Nephron progenitor cell (in vitro differentiated cells): ENCODE measurements around the gene PPL.
"Not testable (repeated sequence)": the region's sequence is repeated elsewhere in the genome, so short reads cannot be mapped to it uniquely, and the experiment has no call there.

Experiments
- DNase-seq: peaks from one replicate; pipeline ENCODE4 v3.0.0; 2021
- H3K27ac Mint-ChIP-seq: 2 replicates; pipeline ENCODE4 v1.8.0; 2021; ENCODE audit warnings: mild to moderate bottlenecking, moderate library complexity, mixed read lengths
- H3K27me3 Mint-ChIP-seq: 2 replicates; pipeline ENCODE4 v1.8.0; 2021; ENCODE audit warnings: mild to moderate bottlenecking, low read depth, mixed read lengths; ENCODE audit not compliant: poor library complexity
- H3K36me3 Mint-ChIP-seq: 2 replicates; pipeline ENCODE4 v1.8.0; 2021; ENCODE audit warnings: low read depth, mixed read lengths
- H3K4me1 Mint-ChIP-seq: 2 replicates; pipeline ENCODE4 v1.8.0; 2021; ENCODE audit warnings: mixed read lengths
- H3K4me3 Mint-ChIP-seq: 2 replicates; pipeline ENCODE4 v1.8.0; 2021; ENCODE audit warnings: mild to moderate bottlenecking, moderate library complexity, mixed read lengths
- H3K9me3 Mint-ChIP-seq: 2 replicates; pipeline ENCODE4 v1.8.0; 2021; ENCODE audit warnings: mild to moderate bottlenecking, moderate library complexity, mixed read lengths
- TF ChIP-seq, protein P1 (sequence below): fragments of 200-600 bp; sonication (generic); IDR thresholded peaks from 2 replicates; pipeline ENCODE4 v1.5.0; 2021; ENCODE audit warnings: antibody characterized with exemption

PPL gene

GRCh38 chr16:4898811-4899473, 38.0 kb downstream of the PPL start:
- Mint-ChIP-seq H3K4me1 (no peaks in the 10 kb centered on the region), H3K9me3 (peaks cover 4% of the 10 kb centered on the region), H3K36me3 (peaks cover 6% of the 10 kb centered on the region), H3K27ac (no peak overlapping the region), H3K27me3 (peaks cover 4% of the 10 kb centered on the region), H3K4me3 (no peak overlapping the region)
- TF ChIP-seq, protein P1, sequence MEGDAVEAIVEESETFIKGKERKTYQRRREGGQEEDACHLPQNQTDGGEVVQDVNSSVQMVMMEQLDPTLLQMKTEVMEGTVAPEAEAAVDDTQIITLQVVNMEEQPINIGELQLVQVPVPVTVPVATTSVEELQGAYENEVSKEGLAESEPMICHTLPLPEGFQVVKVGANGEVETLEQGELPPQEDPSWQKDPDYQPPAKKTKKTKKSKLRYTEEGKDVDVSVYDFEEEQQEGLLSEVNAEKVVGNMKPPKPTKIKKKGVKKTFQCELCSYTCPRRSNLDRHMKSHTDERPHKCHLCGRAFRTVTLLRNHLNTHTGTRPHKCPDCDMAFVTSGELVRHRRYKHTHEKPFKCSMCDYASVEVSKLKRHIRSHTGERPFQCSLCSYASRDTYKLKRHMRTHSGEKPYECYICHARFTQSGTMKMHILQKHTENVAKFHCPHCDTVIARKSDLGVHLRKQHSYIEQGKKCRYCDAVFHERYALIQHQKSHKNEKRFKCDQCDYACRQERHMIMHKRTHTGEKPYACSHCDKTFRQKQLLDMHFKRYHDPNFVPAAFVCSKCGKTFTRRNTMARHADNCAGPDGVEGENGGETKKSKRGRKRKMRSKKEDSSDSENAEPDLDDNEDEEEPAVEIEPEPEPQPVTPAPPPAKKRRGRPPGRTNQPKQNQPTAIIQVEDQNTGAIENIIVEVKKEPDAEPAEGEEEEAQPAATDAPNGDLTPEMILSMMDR, result no peak
- DNase-seq, result no peak

DNA sequence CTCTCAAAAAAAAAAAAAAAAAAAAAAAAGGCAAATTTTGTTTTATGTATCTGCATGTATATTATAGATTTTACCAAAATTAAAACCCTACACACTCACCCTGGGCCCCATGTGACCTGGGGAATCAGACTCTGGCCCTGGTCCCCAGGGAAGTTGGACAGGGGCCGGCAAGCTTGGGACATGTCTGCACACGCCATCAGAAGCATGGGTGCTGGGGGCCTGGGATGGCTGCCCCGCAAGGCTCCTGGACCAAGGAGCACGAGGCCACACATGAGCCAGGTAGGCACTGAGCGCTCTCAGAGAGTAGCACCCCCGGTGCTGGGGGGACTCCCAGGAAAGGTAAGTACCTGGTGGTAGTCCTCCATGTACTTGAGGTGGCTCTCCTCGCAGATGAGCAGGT, 39.6 kb downstream of the PPL start:
- no peak for DNase-seq
- H3K4me1 Mint-ChIP-seq, result peaks cover 5% of the 10 kb centered on the region
- TF ChIP-seq, protein P1, result no peak
- H3K36me3 Mint-ChIP-seq, result peaks cover 6% of the 10 kb centered on the region
- H3K27ac Mint-ChIP-seq, result no peak overlapping the region
- H3K27me3 Mint-ChIP-seq, result no peaks in the 10 kb centered on the region
- H3K4me3 Mint-ChIP-seq, result no peak overlapping the region
- peaks cover 4% of the 10 kb centered on the region for H3K9me3 Mint-ChIP-seq

DNA sequence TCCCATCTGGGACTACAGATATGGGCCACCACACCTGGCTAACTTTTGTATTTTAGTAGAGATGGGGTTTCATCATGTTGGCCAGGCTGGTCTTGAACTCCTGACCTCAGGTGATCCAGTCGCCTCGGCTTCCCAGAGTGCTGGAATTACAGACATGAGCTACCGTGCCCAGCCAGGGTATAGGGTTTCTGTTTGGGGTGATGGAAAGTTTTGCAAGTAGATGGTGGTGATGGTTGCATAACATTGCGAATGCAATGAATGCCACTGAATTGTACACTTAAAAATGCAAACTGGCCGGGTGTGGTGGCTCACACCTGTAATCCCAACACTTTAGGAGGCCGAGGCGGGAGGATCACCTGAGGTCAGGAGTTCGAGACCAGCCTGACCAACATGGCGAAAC, 40.2 kb downstream of the PPL start:
- not testable (repeated sequence) for H3K4me3 Mint-ChIP-seq, H3K27ac Mint-ChIP-seq, DNase-seq, H3K27me3 Mint-ChIP-seq, H3K36me3 Mint-ChIP-seq, H3K9me3 Mint-ChIP-seq, H3K4me1 Mint-ChIP-seq

- no peak overlapping the region for H3K4me3 Mint-ChIP-seq
- TF ChIP-seq, protein P1, result no peak
- H3K27ac Mint-ChIP-seq, result no peak overlapping the region
- peaks cover 6% of the 10 kb centered on the region for H3K4me1 Mint-ChIP-seq
- H3K36me3 Mint-ChIP-seq, result peaks cover 6% of the 10 kb centered on the region
- H3K27me3 Mint-ChIP-seq, result no peaks in the 10 kb centered on the region
- no peak for DNase-seq
- H3K9me3 Mint-ChIP-seq, result peaks cover 4% of the 10 kb centered on the region
Observed at GRCh38 chr16:4895366-4895765, 41.6 kb downstream of the PPL start.

GRCh38 chr16:4894276-4895150, 42.4 kb downstream of the PPL start:
- Mint-ChIP-seq H3K36me3 (peaks cover 6% of the 10 kb centered on the region), H3K9me3 (peaks cover 4% of the 10 kb centered on the region), H3K27me3 (no peaks in the 10 kb centered on the region), H3K4me1 (peaks cover 6% of the 10 kb centered on the region), H3K27ac (peak overlapping the region; percentile 13), H3K4me3 (no peak overlapping the region)
- no peak for DNase-seq
- TF ChIP-seq, protein P1, result no peak

- H3K36me3 Mint-ChIP-seq, result peaks cover 5% of the 10 kb centered on the region
- no peak for DNase-seq
- TF ChIP-seq, protein P1, result no peak
- peaks cover 2% of the 10 kb centered on the region for H3K9me3 Mint-ChIP-seq
- no peak overlapping the region for H3K4me3 Mint-ChIP-seq
- no peak overlapping the region for H3K27ac Mint-ChIP-seq
- peaks cover 6% of the 10 kb centered on the region for H3K4me1 Mint-ChIP-seq
- H3K27me3 Mint-ChIP-seq, result no peaks in the 10 kb centered on the region
Observed at GRCh38 chr16:4893103-4893862, 43.7 kb downstream of the PPL start.
